T-helper 22 cell (primary cell): ENCODE data around the gene ICA1L.
"Not testable (repeated sequence)": the region's sequence is repeated elsewhere in the genome, so short reads cannot be mapped to it uniquely, and the experiment has no call there.

Experiments used
- DNase-seq: peaks from one replicate; pipeline ENCODE4 v3.0.0-alpha.2; 2020; ENCODE audit warnings: low read depth

The ICA1L gene

DNA sequence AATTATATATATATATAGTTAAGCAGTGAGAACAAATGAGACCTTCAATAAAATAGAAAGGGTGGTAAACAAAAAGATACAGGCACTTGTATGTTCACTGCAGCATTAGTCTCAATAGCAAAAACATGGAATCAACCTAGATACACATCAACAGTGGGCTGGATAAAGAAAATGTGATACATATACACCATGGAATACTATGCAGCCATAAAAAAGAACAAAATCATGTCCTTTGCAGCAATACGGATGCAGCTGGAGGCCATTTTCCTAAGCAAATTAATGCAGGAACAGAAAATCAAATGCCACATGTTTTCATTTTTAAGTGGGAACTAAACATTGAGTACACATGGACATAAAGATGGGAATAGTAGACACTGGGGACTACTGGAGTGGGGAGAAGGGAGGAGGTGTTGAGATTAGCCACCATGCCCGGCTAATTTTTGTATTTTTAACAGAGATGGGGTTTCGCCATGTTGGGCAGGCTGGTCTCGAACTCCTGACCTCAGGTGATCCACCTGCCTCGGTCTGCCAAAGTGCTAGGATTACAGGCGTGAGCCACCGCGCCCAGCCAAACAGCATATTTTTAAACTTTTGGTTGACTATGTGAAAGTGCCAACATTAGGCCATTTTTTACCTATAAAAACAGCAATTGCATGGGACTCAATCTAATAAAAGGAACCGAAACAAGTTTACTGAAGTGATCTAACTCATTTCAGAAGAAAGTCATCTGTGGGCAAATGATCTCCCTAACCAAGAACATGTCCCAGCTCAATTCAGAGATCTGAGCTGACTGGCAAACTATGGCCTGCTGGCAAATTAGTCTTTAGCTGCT lies 23.7 kb downstream of the ICA1L start:
- DNase-seq, result no peak

DNA sequence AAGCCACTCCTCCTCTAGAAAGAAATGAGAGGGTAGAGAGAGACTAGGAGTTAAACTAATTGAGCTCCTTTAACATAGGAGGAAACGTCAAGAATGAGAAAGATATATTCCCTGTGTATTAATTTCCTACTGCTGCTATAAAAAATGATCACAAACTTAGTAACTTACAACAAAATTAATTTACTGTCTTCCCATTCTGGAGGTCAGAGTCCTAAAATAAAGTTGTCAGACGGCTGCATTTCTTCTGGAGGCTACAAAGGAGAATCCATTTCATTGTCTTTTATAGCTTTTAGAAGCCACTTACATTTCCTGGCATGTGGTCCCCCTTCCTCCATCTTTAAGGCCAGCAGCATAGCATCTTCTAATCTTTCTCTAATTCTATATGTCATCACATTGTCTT lies 26.9 kb downstream of the ICA1L start:
- DNase-seq, result no peak

DNA sequence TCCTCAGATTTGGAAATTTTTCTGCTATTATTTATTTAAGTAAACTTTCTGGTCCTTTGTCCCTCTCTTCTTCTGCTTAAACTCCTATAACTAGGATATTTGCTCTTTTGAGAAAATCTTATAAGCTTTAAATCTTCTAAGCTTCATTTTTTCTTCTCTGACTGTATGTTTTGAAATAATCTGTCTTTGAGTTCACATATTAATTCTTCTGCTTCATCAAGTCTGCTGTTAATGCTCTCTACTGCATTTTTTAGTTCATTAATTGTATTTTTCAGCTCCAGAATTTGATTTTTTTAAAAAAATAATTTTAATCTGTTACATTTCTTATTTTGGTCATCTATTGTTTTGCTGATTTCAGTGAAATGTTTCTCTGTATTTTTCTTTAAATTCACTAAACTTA lies 28.9 kb downstream of the ICA1L start:
- no peak for DNase-seq

DNA sequence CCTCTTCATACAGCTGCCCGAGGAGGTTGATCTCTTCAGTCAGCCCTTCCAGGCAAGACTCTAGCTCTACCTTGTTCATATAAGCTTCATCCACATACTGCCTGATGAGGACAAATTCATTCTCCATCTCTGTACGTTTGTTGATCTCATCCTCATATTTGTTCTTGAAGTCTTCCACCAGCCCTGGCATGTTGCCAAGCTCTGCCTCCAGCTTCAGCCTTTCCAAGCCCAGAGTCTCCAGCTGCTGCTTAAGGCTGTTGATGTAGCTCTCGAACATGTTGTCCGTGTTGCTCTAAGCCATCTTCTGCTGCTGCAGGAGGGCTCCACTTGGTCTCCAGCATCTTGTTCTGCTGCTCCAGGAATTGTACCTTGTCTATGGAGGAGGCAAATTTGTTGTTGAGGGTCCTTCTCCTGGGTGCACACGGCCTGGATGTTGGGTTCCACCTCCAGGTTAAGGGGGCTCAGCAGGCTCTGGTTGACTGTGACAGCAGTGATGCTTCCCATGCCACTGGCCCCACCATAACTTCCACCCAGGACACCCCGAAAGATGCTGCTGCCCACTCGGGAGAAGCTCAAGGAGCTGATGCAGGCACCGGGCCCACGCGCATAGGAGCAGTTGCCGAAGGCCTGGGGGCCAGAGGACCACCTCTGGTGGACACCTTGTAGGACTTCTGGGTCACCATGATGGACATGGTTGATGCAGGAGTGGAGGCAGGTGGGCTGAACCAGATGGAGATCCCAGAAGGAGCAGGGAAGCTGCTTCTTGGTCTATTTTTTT lies 30.3 kb downstream of the ICA1L start:
- no peak for DNase-seq

DNA sequence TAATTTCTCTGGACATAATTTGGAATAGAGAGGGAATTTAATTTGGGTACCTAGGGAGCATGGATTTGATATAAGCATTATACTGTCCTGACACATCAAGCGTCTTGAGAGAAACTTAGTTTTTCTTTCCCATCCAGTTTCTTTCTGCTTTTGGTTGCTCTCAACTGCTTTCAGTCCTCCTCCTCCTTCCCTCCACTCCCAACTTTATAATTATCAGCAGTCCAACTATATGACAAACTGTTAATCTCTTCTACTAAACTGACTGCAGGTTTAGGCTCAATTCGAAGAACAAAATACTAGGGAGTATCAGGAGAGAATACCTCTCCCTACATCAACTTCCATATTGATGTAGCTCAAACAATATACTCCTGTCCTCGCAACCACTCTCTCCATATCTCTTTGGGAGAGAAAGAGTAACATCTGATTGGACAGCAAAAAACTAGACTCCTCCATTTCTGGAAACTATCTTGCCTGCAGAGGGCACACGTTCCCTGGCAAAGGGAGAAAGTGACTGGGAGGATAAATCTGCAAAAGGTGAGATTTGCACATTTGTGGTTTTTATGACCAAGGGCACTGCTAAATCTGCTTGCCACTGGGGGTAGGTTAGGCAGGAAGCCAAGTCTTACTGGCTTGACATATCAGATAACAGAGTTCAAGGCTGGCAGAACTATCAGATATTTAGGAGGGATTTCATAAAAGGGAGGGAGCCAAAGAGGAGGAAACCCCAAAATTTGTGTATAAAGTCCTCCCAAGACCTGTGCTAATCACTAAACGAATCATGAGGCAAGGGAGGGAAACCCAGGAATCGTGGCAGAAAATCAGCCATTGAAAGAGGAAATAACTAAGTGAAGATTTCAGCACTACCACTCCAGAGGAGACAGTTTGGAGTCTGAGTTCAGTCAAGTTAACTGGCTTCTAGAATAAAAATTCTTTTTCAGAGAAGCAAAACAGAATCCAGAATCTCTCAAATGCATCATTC lies 40.0 kb downstream of the ICA1L start:
- DNase-seq, result no peak

DNA sequence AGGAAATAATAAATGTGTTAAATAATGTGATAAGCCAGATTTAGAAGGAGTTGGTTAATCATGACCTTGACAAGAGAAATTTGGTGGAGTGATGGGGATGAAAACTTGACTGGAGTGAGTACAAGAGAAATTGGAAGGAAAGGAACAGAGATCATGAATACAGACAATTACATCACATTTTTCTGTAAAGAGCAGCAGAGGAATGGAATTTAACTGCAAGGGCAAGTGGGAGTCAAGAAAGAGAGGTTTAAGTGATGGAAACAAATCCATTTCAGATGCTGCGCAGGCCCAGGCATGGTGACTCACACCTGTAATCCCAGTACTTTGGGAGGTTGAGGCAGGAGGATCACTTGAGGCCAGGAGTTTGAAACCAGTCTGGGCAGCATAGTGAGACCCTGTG lies 46.7 kb downstream of the ICA1L start:
- DNase-seq, result no peak

DNA sequence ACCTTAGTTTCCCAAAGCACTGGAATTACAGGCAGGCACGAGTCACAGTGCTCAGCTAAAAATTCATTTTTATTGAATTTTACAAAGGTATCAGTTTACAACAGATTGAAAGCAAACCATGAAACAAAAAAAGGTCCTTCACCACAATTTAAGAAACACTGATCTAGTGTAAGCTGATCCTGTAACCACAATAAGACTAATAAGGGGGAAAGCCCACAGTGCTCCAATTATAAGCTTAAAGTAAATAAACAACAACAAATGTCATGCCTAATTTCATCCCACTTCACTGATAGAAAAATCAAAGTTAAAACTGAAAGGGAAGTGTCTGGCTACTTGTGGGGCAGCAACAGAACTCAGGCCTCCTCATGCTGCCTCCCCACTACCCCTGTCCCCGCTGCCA lies 49.2 kb downstream of the ICA1L start:
- no peak for DNase-seq

DNA sequence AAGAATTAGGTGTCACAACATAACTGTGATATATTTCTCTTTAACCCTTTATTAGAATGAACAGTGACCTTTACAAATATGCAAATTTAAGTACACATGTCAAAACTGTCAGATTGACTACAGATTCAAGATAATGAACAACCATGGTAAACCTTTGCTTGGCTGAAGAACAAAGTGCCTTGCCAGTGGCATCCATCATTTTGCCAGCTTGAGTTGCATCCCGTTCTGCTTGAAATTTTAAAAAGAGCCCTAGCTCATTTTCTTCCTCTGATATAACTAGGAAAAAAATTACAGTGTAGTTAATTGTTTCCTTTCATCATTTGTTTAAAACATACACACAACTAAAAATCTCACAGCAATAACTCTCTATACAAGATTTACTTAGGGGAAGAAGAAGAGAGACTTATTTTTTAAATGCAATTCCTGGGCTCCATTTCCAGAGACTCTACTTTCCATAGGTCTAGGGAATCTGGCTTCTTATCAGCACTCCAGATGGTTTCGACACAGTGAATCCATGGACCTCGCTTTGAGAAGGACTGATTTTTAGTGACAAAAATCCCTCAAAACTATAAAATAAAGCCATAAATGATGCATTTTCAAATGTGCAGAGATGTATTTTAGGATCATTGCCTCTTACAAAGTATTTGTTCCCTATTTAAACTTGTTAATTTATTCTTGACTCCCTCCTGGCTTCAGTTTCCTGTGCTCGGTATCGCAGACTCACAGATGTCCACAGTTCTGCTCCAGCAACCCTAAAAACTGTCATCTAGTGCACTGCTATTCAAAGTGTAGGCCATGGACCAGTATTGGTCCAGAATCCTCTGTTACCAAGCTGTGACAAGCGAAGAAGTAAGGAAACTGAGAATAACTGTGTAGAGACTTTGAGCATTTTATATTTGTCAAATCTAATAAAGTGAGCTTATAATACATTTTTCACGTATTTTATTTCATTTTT lies 50.1 kb downstream of the ICA1L start:
- no peak for DNase-seq

DNA sequence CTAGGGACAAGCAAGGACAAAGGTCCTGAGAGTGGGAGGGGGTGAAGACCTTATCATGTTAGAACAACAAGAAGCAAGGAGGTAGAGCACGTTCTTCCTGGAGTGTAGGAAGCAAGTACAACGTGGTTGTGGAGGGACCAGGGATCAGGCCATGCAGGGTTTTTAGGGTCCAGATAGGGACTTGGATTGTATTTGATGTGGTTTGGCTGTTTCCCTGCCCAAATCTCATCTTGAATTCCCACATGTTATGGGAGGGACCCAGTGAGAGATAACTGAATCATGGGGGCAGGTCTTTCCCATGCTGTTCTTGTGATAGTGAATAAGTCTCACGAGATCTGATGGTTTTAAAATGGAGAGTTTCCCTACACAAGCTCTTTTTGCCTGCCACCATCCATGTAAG lies 53.2 kb downstream of the ICA1L start:
- DNase-seq, result no peak

DNA sequence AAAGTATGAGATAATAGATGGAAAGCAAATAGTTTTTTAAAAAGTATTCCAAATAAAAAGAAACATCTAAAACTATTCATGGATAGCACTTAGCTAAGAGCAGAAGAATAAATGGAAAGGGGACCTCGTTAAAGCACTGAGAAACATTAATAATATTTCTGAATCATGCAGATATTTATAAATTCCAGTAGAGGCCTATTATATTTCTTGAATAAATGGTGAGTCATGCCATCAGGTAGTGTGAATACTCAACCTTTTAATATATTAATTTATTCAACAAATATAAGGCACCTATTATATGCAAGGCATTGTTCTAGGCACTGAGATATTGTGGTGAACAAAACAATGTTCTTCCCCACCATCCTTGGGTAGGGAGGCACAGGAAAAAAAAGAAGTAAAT lies 53.8 kb downstream of the ICA1L start:
- no peak for DNase-seq

DNA sequence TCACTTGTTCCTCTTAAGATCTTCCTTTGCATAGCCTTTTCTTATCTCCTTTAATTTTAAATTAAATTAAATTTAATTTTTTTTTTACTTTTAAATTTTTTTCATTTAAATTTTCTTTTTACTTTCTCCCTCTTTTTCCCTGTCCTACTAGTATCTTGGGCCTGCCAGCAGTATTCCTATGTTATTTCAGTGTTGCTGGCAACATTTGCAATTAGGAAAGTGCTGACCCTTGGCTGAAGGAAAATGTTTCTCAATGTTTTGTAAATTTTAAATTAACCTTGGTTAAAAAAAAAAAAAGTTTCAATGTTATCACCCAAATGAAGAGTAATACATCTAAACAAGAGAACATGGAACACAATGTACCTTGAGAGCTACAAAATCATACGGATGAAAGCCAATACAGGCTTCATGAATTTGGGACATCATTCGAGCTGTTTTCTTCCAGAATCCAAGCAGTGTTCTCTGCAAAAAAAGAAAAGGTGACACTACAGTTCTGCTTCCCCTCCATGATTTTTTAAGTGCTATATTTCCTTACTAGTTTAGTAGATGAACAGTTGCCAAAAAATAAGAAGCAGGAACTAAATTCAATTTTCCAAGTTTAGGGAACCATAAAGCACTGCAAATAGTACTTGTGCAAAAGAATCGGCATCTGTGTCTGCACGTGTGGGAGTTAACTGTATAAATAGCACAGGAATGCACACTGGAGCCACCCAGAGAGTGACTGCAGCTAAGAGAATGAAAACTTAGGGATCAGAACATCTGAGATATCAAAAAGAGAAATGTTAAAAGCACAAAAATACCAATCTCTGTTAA lies 55.8 kb downstream of the ICA1L start:
- no peak for DNase-seq

DNA sequence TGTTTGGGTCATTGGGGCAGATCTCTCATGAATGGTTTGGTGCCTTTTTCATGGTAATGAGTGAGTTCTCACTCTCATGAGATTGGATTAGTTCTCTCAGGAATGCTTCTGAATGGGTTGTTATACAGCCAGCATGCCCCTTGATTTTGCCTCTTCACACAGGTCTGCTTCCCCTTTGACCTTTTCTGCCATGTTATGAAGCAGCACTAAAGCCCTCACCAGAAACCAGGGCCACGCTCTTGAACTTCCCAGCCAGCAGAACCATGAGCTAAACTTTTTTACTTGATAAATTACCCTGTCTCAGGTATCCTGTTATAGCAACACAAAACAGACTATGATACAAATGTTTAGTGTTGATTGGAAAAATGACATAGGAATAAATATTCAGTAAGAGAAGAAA lies 57.3 kb downstream of the ICA1L start:
- no peak for DNase-seq

DNA sequence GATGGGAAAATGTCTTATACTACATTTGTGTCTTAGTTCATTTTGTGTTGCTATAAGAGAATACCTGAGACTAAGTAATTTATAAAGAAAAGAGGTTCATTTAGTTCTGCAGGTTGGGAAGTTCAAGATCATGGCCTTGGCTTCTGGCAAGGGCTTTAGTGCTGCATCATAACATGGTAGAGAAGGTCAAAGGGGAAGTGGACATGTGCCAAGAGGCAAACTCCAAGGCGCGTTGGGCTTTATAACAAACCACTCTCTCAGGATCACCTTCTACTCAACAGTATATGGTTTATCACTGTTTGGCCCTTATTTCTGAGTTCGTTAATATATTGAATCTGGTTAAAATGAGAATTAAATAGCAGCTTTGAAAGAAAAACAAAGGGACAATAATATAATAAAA lies 58.2 kb downstream of the ICA1L start:
- DNase-seq, result no peak

DNA sequence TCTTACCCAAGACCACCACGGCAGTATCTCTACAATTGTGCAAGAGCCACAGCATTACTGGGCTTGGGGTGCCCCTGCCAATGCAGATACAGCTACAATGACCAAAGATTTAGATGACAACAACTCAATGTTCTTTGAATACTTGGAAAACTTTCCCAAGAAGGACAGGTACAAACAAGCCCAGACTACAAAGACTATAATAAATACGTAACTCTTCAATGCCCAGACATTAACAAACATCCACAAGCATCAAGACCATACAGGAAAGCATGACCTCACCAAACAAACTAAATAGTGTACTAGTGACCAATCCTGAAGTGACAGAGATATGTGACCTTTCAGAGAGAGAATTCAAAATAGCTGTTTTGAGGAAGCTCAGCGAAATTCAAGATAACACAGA lies 62.8 kb downstream of the ICA1L start:
- no peak for DNase-seq

DNA sequence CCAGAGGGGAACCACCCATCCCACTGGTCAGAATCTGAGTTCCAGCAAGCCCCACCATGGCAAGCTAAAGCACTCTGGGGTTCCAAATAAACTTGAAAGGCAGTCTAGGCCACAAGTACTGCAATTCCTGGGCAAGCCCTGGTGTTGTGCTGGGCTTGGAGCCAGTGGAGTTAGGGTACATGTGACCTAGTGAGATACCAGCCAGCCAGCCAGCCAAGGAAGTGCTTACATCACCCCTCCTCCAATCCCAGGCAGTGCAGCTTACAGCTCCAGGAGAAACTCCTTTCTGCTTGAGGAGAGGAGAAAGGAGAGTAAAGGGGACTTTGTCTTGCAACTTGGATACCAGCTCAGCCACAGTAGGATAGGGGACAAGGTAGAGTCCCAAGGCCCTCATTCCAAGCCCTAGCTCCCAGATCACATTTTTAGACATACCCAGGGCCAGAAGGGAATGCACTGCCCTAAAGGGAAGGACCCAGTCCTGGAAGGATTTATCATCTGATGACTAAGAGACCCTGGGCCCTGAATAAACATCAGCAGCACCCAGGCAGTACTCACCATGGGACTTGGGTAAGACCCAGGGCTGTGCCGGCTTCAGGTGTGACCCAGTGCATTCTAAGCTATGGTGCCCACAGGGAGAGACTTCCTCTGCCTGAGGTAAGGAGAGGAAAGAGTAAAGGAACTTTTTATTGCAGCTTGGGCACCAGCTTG lies 64.0 kb downstream of the ICA1L start:
- not testable (repeated sequence) for DNase-seq

DNA sequence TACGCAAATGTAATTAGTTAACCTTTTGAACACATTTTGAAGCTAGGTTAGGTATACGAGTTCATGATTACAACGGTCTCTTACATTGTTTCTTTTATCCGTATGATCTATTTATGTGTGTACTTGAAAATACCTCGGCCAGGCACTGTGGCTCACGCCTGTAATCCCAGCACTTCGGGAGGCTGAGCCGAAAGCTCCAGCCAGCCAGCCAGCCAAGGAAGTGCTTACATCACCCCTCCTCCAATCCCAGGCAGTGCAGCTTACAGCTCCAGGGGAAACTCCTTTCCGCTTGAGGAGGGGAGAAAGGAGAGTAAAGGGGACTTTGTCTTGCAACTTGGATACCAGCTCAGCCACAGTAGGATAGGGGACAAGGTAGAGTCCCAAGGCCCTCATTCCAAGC lies 65.7 kb downstream of the ICA1L start:
- DNase-seq, result not testable (repeated sequence)

DNA sequence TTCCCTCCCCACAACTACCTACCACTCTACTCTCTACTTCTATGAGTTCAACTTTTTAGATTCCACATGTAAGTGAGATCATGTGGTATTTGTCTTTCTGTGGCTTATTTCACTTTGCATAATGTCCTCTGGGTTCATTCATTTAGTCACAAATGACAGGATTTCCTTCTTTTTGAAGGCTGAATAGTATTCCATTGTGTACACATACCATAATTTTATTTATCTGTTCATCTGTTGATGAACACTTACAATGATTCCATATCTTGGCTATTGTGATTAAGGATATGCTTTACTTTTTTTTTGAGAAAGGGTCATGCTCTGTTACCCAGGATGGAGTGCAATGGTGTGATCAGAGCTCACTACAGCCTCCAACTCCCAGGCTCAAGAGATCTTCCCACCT lies 73.6 kb downstream of the ICA1L start:
- no peak for DNase-seq

DNA sequence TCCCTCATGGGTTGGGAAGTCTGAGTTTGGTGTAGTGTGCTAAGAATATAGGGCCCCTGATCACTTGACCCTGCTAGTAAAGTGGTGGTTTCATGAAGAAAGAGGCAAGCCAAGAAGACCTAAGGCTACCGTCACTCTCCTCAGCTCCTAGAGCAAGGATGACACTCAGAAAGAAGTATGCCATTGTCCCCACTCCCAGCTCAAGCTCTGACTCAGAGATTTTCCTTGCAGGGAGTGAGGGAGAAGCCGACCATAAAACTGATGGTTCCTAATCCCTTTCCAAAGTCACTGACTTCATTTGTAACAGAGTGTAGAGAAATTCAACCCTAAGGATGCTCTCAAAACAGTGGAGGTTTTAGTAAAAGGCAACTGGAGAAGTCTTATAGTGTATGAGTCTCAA lies 80.9 kb downstream of the ICA1L start:
- no peak for DNase-seq

DNA sequence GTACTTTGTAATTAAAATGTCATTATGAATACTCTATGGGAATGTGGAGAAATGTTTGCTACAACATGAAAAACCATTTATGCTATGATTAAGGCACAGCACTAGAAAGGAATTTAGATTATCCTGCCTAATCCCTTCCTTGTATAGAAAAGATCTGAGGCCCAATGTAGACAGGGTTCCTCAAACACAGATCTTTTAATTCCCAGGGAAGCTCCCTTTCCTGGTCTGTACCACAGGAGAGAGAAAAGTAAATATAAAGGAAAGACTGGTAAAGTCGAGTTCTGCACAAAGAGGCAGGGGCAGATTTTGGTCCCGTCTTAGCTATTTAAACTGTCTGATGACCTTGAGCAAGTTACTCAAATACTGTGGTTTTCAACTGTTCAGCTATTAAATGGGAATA lies 84.7 kb downstream of the ICA1L start:
- no peak for DNase-seq
